Esophagus squamous epithelium (tissue), 4 donors: ENCODE data around the gene EFCAB8.

ENCODE experiments used
- POLR2A ChIP-seq, 4 donors: fragments of 450-650 bp; IDR thresholded peaks; one replicate each; pipeline ENCODE4 v1.6.1; 2017; ENCODE audit warnings: antibody characterized with exemption in 4 of 4, mild to moderate bottlenecking in 4 of 4, moderate library complexity in 3 of 4
- TF ChIP-seq, protein P1 (sequence below), 6 experiments: fragments of 450-650 bp in 4 of 6; fragments of 200-600 bp in 2 of 6; sonication (generic) in 2 of 6; IDR thresholded peaks; one replicate each; pipeline ENCODE4 v1.5.1; 2016 to 2019; ENCODE audit warnings: antibody characterized with exemption in 6 of 6, mild to moderate bottlenecking in 4 of 6, moderate library complexity in 4 of 6

DNA sequence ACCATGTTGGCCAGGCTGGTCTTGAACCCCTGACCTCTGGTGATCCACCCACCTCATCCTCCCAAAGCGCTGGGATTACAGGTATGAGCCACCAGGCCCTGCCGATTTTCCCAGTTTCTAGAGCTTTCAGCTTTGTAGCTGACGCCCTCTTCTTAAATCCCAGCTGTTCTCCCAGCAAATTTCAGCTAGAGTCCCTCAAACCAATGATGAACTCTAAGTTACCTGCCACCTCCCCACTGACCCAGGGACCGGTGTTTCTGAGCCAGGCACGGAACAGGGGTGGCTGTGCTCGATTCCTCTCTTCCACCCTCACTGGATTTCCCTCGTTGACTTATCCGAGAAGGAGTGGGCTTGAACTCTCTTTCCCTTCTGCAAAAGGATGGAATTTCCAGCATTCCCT lies 106.4 kb downstream of the EFCAB8 start:
- no peak for TF ChIP-seq POLR2A (IDR thresholded peaks at IDR 0.05)
- TF ChIP-seq, protein P1, sequence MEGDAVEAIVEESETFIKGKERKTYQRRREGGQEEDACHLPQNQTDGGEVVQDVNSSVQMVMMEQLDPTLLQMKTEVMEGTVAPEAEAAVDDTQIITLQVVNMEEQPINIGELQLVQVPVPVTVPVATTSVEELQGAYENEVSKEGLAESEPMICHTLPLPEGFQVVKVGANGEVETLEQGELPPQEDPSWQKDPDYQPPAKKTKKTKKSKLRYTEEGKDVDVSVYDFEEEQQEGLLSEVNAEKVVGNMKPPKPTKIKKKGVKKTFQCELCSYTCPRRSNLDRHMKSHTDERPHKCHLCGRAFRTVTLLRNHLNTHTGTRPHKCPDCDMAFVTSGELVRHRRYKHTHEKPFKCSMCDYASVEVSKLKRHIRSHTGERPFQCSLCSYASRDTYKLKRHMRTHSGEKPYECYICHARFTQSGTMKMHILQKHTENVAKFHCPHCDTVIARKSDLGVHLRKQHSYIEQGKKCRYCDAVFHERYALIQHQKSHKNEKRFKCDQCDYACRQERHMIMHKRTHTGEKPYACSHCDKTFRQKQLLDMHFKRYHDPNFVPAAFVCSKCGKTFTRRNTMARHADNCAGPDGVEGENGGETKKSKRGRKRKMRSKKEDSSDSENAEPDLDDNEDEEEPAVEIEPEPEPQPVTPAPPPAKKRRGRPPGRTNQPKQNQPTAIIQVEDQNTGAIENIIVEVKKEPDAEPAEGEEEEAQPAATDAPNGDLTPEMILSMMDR (IDR thresholded peaks at IDR 0.05): no peak
